Measurements from ENCODE around the gene OR51V1. TPM values are rescaled to one million over a fixed set of nuclear protein-coding genes. Genes with fewer than 3 reads are reported as not detected.

OR51V1 gene
- total and polyA plus RNA-seq, 2 of the 13 experiments (the other 11 are each of a cell fraction or from before 2014, with no cell fraction given) = not detected

- Histone ChIP-seq H3K9me3 (ENCODE audit: low read length) (no peaks in the 10 kb centered on the region), H3K4me3 (replicated peaks in 1 of 3; ENCODE audit: insufficient read depth in 1 of 3, low read depth in 2 of 3, low read length in 3 of 3) (no peak overlapping the region), H3K79me2 (ENCODE audit: insufficient read depth, low read length) (no peaks in the 10 kb centered on the region), H3K9ac (ENCODE audit: insufficient read depth, low read depth, low read length) (no peak overlapping the region), H3K27ac (ENCODE audit: extremely low read length, insufficient read depth, low read length) (no peak overlapping the region), H2AFZ (ENCODE audit: low read length) (no peak overlapping the region), H3K36me3 (replicated peaks in 1 of 2; ENCODE audit: control insufficient read depth in 1 of 2, insufficient read depth in 2 of 2, low read length in 2 of 2) (no peaks in the 10 kb centered on the region), H3K4me1 (ENCODE audit: insufficient read depth, low read length) (no peaks in the 10 kb centered on the region), H4K20me1 (ENCODE audit: insufficient read depth, low read length) (no peaks in the 10 kb centered on the region), H3K27me3 (ENCODE audit: control insufficient read depth in 1 of 2, insufficient read depth in 2 of 2, low read length in 2 of 2) (peaks cover 0 to 3% of the 10 kb centered on the region in 2 experiments; a peak in 1 of 5 replicates), H3K4me2 (ENCODE audit: low read depth, low read length) (no peak overlapping the region)
- TF ChIP-seq SRY (CRISPR knock-in tag; IDR thresholded peaks at IDR 0.05) = no peak
- no peak for TF ChIP-seq ZNF121 (CRISPR knock-in tag; IDR thresholded peaks at IDR 0.05)
- TF ChIP-seq ZBTB40 (IDR thresholded peaks at IDR 0.05) = no peak
- no peak for TF ChIP-seq ZBTB40 (CRISPR knock-in tag; IDR thresholded peaks at IDR 0.05)
- no peak for TF ChIP-seq ZNF678 (CRISPR knock-in tag; IDR thresholded peaks at IDR 0.05)
- no peak for TF ChIP-seq ZNF564 (CRISPR knock-in tag; IDR thresholded peaks at IDR 0.05)
- CTCF ChIA-PET (ENCODE audit: low intra/inter-chr PET ratio, low total read pairs) = no interaction called here
- 5% methylated on average over 6 of the region's 6 CpGs for WGBS (ENCODE audit: low lambda C conversion rate)
- ATAC-seq (no peak), DNase-seq (ENCODE audit: low spot score) (no peak), FAIRE-seq (no peak)
- BruUV-seq (replicated peaks) = no TSS peak
- POLR2A ChIA-PET = no interaction called here
- in situ Hi-C loops (cut with HindIII; ENCODE audit: extremely low pct_ligation_motif_present, low pct_unique_long_range_greater_than_20kb) = no loop called here
- intact Hi-C loops (cut with micrococcal nuclease; ENCODE audit: unreplicated experiment) = no loop called here
These were observed 22.7 kb upstream of the OR51V1 start for GRCh38 chr11:5223146-5223545.

All from HepG2 (cell line).